HPDE6-E6E7 (cell line): ENCODE data around the gene TRAPPC12.
"Not testable (repeated sequence)": the region's sequence is repeated elsewhere in the genome, so short reads cannot be mapped to it uniquely, and the experiment has no call there.

ENCODE experiments used
- DNase-seq: peaks from one replicate; pipeline ENCODE4 v3.0.0; 2011; ENCODE audit warnings: missing footprints; ENCODE audit errors: extremely low spot score

Gene TRAPPC12

DNA sequence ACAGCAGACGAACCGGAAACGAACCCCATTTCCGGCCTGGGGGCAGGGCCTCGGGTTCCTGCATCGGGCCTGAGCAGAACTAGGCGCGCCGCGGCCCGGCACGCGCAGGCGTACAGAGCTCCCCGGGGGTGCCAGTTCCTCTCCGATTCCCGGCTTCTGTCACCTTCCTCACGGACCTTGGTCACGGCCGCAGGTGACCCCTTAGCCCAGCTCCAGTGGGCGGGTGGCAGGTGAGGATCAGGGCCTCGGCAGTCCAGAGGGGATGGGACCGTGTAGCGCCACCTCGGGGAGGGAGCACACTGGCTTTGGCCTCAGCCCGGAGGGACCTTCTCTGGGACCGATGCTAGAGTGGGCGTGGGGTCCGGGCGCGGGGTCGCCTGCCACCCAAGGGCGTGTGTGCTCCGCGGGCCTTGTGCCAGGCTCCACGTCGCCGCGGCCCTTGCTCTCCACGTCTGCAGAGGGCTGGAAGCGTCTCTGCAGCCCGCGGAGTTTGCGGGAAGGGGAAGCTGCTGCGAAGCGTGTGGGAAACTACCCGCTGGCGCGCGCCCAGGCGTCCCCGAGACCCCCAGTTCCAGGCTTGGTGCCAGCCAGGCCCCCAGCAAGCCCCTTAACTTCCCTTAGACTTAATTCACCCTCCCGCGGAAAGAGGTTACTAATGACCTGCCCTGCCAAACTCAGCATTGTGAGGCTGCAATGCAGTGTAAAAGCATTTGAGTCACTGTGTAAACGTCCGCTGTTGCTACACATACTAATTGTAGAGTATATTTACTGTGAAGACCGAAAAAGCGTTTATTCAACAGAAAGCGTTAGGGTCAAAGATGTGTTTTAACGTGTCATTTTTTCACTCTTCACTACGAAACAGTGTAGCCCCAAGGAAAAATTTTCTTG lies at the start of gene TRAPPC12:
Gene TRAPPC12, plus strand, starts transcription at position 48 of the 888 bp plus-strand sequence. CDS start 7,930 bp downstream, outside the sequence.
- DNase-seq, result peak; percentile 68

GRCh38 chr2:3332133-3332532 lies 47.4 kb upstream of the TRAPPC12 start:
- no peak for DNase-seq

GRCh38 chr2:3334392-3335345 lies 44.8 kb upstream of the TRAPPC12 start:
- no peak for DNase-seq

- DNase-seq, result no peak
Observed at GRCh38 chr2:3336844-3337243, 42.6 kb upstream of the TRAPPC12 start.

- DNase-seq, result no peak
Observed at GRCh38 chr2:3338340-3338739, 41.2 kb upstream of the TRAPPC12 start.

- DNase-seq, result no peak
Observed at GRCh38 chr2:3340144-3340543, 39.4 kb upstream of the TRAPPC12 start.

- DNase-seq, result no peak
Observed at GRCh38 chr2:3341336-3341735, 38.2 kb upstream of the TRAPPC12 start.

DNA sequence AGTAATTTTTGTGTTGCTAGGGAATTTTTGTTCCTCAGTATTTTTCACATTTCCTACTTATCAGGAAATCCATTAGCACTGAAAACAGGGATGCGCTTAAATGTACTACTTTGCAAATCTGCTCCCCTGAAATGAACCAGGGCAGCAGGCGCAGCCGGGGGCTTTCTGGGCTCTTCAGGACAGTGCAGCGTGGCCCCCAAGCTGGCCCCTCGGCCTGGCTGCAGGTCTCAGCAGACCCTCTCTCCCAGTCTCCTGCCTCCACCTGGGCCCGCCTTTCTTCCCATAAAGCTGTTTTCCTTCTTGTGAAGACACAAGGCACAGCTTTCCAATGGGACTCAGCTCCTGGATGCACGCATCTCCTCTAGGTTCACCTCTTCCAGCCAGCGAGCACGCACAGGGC lies 37.2 kb upstream of the TRAPPC12 start:
- no peak for DNase-seq

- no peak for DNase-seq
Observed at GRCh38 chr2:3343012-3343411, 36.5 kb upstream of the TRAPPC12 start.

- no peak for DNase-seq
Observed at GRCh38 chr2:3344897-3345296, 34.6 kb upstream of the TRAPPC12 start.

DNA sequence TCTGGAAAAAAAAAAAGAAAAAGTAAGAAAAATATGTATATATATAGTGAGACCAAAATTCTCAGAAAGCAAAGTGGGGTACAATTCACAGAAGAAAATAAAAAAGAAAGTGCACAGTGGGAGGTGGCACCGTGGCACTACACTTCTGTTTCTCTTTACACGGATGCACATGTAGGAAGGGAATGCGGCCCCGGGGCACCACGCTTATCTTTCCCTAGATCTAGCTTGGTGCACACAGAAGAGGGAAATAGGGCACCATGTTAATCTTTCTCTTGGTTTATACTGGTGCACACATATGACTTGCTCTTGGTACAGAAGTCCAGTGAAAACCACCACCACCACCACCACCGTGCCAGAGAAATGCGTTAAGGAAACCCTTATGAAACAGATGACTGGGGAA lies 33.9 kb upstream of the TRAPPC12 start:
- no peak for DNase-seq

DNA sequence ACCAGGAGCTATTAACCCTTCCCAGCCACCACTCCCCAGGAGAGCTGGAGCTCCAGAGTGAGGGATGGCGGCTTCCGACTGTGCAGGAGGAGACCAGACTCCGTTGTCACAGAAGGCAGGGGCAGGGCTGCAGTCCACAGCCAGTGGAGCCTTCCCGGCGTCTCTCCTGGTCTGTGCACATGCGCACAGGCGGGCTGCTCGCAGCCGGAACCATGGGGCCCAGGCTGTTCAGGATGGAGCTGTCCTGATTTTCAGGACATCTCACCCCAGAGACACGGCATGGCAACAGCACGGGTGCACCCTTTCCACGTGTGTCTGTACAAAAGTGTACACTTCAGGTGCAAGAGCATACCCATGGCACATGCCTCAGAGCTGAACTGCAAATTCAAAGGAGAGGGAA lies 30.7 kb upstream of the TRAPPC12 start:
- DNase-seq, result no peak

DNA sequence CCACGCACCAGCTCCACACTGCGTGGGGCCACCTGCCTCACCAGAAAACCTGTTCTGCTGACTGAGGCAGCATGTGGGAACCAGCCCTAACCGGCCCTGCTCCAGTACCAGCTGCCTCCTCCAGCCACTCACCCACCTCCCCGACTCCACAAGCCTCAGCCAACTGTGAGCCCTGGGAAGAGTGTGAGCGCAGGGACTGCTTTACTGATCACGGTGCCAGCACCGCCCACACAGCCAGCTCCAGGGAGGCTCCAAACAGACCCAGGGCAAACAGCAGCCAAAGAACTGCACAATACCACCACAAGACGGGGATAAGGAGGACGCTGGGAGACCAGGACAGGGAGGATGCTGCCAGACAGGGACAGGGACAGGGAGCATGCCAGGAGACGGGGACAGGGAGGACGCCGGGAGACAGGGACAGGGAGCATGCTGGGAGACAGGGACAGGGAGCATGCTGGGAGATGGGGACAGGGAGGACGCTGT lies 30.2 kb upstream of the TRAPPC12 start:
- DNase-seq, result no peak

DNA sequence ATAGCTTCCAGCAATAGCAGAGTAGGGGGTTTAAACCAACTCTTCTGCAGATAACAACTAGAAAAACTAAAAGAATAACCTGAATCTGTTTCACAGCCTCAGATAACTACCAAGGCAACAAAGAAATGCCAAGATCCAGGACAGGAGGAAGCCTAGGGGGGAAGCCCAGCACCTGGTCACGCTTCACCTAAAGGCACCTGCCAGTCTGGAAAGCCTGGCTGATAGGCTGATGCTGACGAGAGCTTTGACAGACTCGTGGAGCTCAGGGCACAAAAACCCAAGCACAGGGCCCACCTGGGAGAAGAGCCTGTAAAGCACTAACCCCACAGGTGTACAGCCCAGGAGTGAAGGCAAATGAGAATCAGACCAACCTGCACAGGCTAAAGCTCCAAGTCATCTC lies 24.5 kb upstream of the TRAPPC12 start:
- no peak for DNase-seq

DNA sequence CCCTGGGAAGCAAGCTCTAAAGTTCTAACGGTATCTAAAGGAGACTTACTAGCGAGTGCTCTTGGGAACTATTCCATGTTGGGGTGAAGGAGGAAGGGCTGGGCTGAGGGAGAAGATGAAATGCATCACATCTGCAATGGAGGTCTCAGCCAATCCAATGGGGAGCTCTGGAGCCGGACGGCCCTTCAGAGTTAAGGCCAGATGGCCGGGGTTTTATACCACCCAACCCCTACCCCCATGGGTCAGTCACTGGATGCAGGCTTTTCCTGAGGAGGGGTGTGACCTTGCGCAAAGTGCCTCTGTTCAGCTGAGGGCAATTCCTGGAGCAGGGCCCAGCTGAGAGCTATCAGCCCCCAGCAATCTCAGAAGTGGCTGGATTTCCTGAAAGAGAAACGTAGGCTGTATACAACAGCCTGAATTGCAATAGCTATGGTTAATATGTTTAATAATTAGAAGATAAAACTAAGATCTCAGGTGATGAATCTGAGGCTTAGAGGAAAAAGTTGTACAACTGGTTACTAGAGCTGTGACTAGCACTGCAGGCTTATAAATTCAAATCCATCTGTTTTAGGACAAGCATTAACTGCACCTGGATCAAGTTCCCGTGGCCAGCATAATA lies 23.4 kb upstream of the TRAPPC12 start:
- no peak for DNase-seq

DNA sequence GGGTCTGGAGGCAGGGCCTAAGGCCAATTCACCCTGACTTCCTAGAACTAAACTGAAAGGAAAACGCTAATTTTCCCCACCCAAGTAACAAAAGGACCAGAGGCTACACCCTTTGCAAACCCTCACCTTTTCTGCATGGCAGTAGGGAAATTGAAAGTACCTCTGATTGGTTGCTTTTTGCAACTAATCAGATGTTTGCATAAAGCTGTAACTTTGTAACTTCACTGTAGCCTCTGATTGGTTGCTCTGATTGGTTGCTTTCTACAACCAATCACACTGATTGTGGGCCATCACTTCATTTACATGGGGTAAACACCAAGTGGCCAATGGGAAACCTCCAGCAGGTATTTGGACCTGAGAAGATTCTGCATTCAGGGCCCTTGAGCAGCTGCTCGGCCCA lies 22.7 kb upstream of the TRAPPC12 start:
- DNase-seq, result no peak

- not testable (repeated sequence) for DNase-seq
Observed at GRCh38 chr2:3357446-3357845, 22.0 kb upstream of the TRAPPC12 start.

- no peak for DNase-seq
Observed at GRCh38 chr2:3357926-3358325, 21.6 kb upstream of the TRAPPC12 start.

DNA sequence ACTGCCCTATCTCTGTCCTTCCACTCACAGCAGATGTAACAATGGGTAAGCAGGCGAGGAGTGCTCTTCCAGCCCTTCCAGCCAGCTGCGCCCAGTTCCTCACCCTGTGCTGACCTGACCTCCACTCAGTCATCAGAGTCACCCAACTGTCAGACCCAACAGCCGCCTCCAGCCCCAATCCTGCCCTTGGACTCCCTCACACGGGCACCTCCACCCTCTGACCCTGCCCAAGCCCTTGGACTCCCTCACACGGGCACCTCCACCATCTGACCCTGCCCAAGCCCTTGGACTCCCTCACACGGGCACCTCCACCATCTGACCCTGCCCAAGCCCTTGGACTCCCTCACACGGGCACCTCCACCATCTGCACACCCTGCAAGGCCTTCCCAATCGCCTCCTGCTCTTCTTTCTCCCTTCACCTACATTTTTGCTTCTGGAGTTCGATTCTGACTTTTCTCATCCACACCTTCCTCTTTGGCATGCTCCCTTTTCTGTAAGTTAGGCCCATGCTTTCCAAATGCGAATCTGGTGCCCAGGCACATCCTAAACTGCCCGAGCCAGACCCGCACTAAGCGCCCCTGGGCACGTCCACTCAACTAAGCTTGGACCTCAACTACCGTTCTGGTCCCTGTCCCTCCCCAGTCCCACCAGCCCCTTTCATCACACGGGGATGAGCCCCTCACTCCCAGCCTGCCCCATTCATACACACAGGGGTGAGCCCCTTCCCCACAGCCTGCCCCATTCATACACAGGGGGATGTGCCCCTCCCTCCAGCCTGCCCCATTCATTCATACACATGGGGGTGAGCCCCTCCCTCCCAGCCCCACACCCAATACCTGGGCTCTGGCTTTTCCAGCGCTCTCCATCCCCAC lies 17.7 kb upstream of the TRAPPC12 start:
- DNase-seq, result no peak

DNA sequence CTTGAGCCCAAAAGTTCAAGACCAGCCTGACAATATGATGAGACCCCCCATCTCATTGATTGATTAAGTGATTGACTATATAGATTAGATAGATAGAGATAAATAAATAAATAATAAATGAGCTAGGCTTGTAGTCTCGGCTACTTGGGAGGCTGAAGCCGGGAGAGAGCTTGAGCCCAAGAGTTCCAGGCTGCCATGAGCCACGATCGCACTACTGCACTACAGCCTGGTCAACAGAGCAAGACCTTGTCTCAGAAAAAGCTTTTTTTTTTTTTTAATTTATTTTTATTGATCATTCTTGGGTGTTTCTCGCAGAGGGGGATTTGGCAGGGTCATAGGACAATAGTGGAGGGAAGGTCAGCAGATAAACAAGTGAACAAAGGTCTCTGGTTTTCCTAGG lies 14.3 kb upstream of the TRAPPC12 start:
- DNase-seq, result no peak

DNA sequence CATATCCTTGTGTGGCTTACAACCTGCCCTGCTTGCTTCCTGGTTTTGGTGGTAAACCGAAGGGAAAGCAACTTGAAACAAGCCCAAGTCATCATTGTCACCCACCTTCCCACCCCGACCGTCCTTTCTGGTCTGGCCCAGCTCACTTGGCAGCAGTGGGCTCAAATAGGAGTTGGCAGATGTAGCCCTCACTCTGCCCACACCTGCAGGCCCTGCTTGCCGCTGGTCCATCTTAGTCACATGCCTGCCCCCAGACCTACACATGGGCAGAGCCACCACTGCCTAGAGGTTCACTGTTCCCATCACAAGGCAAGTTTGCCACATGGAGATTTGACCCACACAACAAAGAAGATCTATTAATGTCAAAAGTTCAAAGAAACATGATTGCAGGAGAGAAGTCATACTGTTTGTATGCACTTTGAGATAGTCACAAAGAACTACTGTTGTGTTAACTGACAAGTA lies 11.2 kb upstream of the TRAPPC12 start:
- DNase-seq, result no peak
